Pancreas (tissue), 10 donors: ENCODE results near the gene LEUTX. TPM values are rescaled to one million over a fixed set of nuclear protein-coding genes. Genes with fewer than 3 reads are reported as not detected.
"Not testable (repeated sequence)": the region's sequence is repeated elsewhere in the genome, so short reads cannot be mapped to it uniquely, and the experiment has no call there.

Experiments
- ATAC-seq, 4 donors: fragments of 200-7000 bp; cut with Tn5 transposase; one replicate each; pipeline versions ENCODE4 v1.8.0 to v1.9.1; 2020; ENCODE audit warnings: mild to moderate bottlenecking in 4 of 4, moderate library complexity in 4 of 4
- DNase-seq, 6 donors: peaks; one replicate each; pipeline ENCODE4 v3.0.0-alpha.2; 2020
- FAIRE-seq: peaks from 2 replicates; lab custom pipeline; 2012; peaks lifted over from hg19 to GRCh38; lab: Jason Lieb, UNC
- H3K27ac ChIP-seq, 4 donors: fragments of 200-600 bp; sonication (generic); 1 replicate in 3 of 4; 2 replicates in 1 of 4; pipeline versions ENCODE4 v1.5.0 to v1.8.0; 2020
- H3K27me3 ChIP-seq, 4 donors: fragments of 200-600 bp; one replicate each; pipeline ENCODE4 v1.8.0; 2021
- H3K36me3 ChIP-seq, 3 donors: fragments of 200-600 bp; sonication (generic) in 1 of 3; one replicate each; pipeline versions ENCODE4 v1.5.0 to v1.8.0; 2020 to 2021
- H3K4me1 ChIP-seq, 3 donors: fragments of 200-600 bp; one replicate each; pipeline ENCODE4 v1.8.0; 2021
- H3K4me3 ChIP-seq, 4 donors: fragments of 200-600 bp; sonication (generic) in 2 of 4; one replicate each; pipeline versions ENCODE4 v1.5.0 to v1.8.0; 2020 to 2021
- H3K9me3 ChIP-seq, 4 donors: fragments of 200-600 bp; one replicate each; pipeline ENCODE4 v1.8.0; 2021
- CTCF ChIP-seq, 4 donors: fragments of 200-600 bp; sonication (generic) in 3 of 4; IDR thresholded peaks; one replicate each; pipeline versions ENCODE4 v1.5.0 to v1.8.0; 2021; ENCODE audit warnings: antibody characterized with exemption in 4 of 4
- WGBS, 2 donors: extraction: QIAGEN DNeasy Blood & Tissue Kit; methylation state at CpG; one replicate each; pipeline ENCODE4 v1.1.7; 2013; 5-methylcytosine and 5-hydroxymethylcytosine counted together
- intact Hi-C, 3 donors: fragments of 100-400 bp; cut with DNase I; formaldehyde crosslinking; loops; one replicate each; pipeline versions ENCODE4 v1.11.1 to v1.14.2; 2022
- polyA plus RNA-seq, 2 donors: library from polyadenylated mRNA; stranded (reverse); fragments of 200-250 nt; gene quantifications; one replicate each; pipeline ENCODE4 v1.2.3, GENCODE V29; 2013
- total RNA-seq, 6 donors: library from RNA; stranded (reverse); fragmentation: NEBNext Ultra II Directional in 4 of 6; extraction: Animal tissue kit (Norgen Biotek cat#: 25700) in 4 of 6; gene quantifications; one replicate each; pipeline versions ENCODE4 v1.2.1 to v1.2.4, GENCODE V29; 2021 to 2023
- donor health status: healthy with polysubstance abuse.
- donor health status: DM: no; HTN: no; CAD: no; lungs with moderate emphysema.
- donor health status: DM: no; HTN: no; CAD: no.
- donor health status: control.
- donor health status: control.
- donor health status: Bipolar disorder and iron deficiency.
- donor health status: DM: yes; HTN: yes; CAD: no.
- donor health status: DM: no; HTN: no; CAD: no.
- donor health status: DM: no; HTN: no; CAD: no.
- donor health status: DM: yes; HTN: yes; CAD: no.

Gene LEUTX
- total and polyA plus RNA-seq, 8 donors: not detected

GRCh38 chr19:39813264-39813993 lies 34.8 kb downstream of the LEUTX start:
- H3K9me3 ChIP-seq: no peaks in the 10 kb centered on the region
- TF ChIP-seq CTCF (IDR thresholded peaks at IDR 0.05): no peak
- 73 to 86% methylated on average over 9 of the region's 9 CpGs for WGBS, 2 donors
- DNase-seq (no peak), ATAC-seq (no peak), FAIRE-seq (no peak)
- intact Hi-C loops: no loop called here
- no peak overlapping the region for H3K27ac ChIP-seq
- no peak overlapping the region for H3K4me3 ChIP-seq
- H3K4me1 ChIP-seq: no peaks in the 10 kb centered on the region
- H3K36me3 ChIP-seq: no peaks in the 10 kb centered on the region
- no peaks in the 10 kb centered on the region for H3K27me3 ChIP-seq

- ATAC-seq, H3K27me3 ChIP-seq, H3K36me3 ChIP-seq, intact Hi-C loops, DNase-seq, H3K27ac ChIP-seq, FAIRE-seq, H3K4me3 ChIP-seq, H3K9me3 ChIP-seq, H3K4me1 ChIP-seq: not testable (repeated sequence)
- WGBS, 2 donors: 94 to 99% methylated on average over 6 of the region's 6 CpGs
Observed at GRCh38 chr19:39814111-39814510, 35.5 kb downstream of the LEUTX start.

- no peak overlapping the region for H3K27ac ChIP-seq
- H3K36me3 ChIP-seq: no peaks in the 10 kb centered on the region
- H3K27me3 ChIP-seq: no peaks in the 10 kb centered on the region
- intact Hi-C loops: no loop called here
- ATAC-seq (no peak), FAIRE-seq (no peak), DNase-seq (no peak)
- TF ChIP-seq CTCF (IDR thresholded peaks at IDR 0.05): no peak
- H3K9me3 ChIP-seq: no peaks in the 10 kb centered on the region
- H3K4me3 ChIP-seq: no peak overlapping the region
- H3K4me1 ChIP-seq: no peaks in the 10 kb centered on the region
- WGBS, 2 donors: 91 to 92% methylated on average over 3 of the region's 3 CpGs
Observed at GRCh38 chr19:39814595-39814994, 35.9 kb downstream of the LEUTX start.

- TF ChIP-seq CTCF (IDR thresholded peaks at IDR 0.05): no peak
- 72% methylated on average over 5 of the region's 5 CpGs for WGBS, 2 donors
- H3K27me3 ChIP-seq: no peaks in the 10 kb centered on the region
- intact Hi-C loops: loop anchor here in 1 of 3 donors (5.0 kb wide), 1 partner anchor 61 kb away; no protein-coding TSS in a partner anchor
- H3K4me1 ChIP-seq: no peaks in the 10 kb centered on the region
- FAIRE-seq (no peak), DNase-seq (no peak), ATAC-seq (no peak)
- no peak overlapping the region for H3K4me3 ChIP-seq
- no peaks in the 10 kb centered on the region for H3K9me3 ChIP-seq
- H3K27ac ChIP-seq: no peak overlapping the region
- H3K36me3 ChIP-seq: no peaks in the 10 kb centered on the region
Observed at GRCh38 chr19:39816287-39817048, 37.8 kb downstream of the LEUTX start.

GRCh38 chr19:39817888-39818561 lies 39.4 kb downstream of the LEUTX start:
- no peak for FAIRE-seq
- H3K4me3 ChIP-seq: no peak overlapping the region
- H3K9me3 ChIP-seq: no peaks in the 10 kb centered on the region
- no peaks in the 10 kb centered on the region for H3K36me3 ChIP-seq
- TF ChIP-seq CTCF (IDR thresholded peaks at IDR 0.05): no peak
- no peaks in the 10 kb centered on the region for H3K27me3 ChIP-seq
- H3K4me1 ChIP-seq: no peaks in the 10 kb centered on the region
- ATAC-seq: no peak
- H3K27ac ChIP-seq: no peak overlapping the region
- no peak for DNase-seq
- WGBS, 2 donors: 89 to 93% methylated on average over 12 of the region's 12 CpGs
- intact Hi-C loops: loop anchor here in 1 of 3 donors (5.0 kb wide), 1 partner anchor 59 kb away; no protein-coding TSS in a partner anchor
